PC-9 (cell line): ENCODE measurements around the gene RBM38. TPM values are rescaled to one million over a fixed set of nuclear protein-coding genes. Genes with fewer than 3 reads are reported as not detected.

Source experiments
- BruUV-seq: library from RNA; stranded (reverse); fragments of 400-500 nt; replicated peaks from 2 replicates; lab custom pipeline; 2021; lab: Mats Ljungman, UMichigan
- CTCF ChIA-PET: fragments of 300-600 bp; sonication (Branson Sonifier 250); formaldehyde crosslinking; loops from one replicate; lab custom pipeline; 2022; ENCODE audit warnings: antibody characterized with exemption; lab: Charles Lee
- POLR2A ChIA-PET: fragments of 300-600 bp; sonication (Branson Sonifier 250); formaldehyde crosslinking; loops from one replicate; lab custom pipeline; 2022; ENCODE audit warnings: antibody characterized with exemption; ENCODE audit not compliant: unreplicated experiment; lab: Charles Lee
- DNase-seq, 2 experiments: peaks; one replicate each; pipeline versions ENCODE4 v3.0.0 to v3.0.0-alpha.2; 2015 to 2022; ENCODE audit warnings: mixed read lengths in 1 of 2
- H2AFZ ChIP-seq: fragments of 200-600 bp; sonication (generic); 2 replicates; pipeline ENCODE4 v1.8.1; 2017; ENCODE audit warnings: antibody characterized with exemption
- H3F3A ChIP-seq: fragments of 200-600 bp; sonication (generic); 2 replicates; pipeline ENCODE4 v1.8.1; 2017; ENCODE audit warnings: antibody characterized with exemption, mild to moderate bottlenecking, low read depth; ENCODE audit not compliant: insufficient read depth
- H3K27ac ChIP-seq: fragments of 200-600 bp; sonication (generic); 2 replicates; pipeline ENCODE4 v1.6.1; 2016; ENCODE audit warnings: mixed run types
- H3K27me3 ChIP-seq: fragments of 200-600 bp; sonication (generic); 2 replicates; pipeline ENCODE4 v1.6.1; 2016; ENCODE audit warnings: low read depth, mixed run types; ENCODE audit not compliant: insufficient read depth
- H3K36me3 ChIP-seq: fragments of 200-600 bp; sonication (generic); 2 replicates; pipeline ENCODE4 v1.6.1; 2016; ENCODE audit warnings: low read depth, mixed run types
- H3K4me1 ChIP-seq: fragments of 200-600 bp; sonication (generic); replicated peaks from 2 replicates; pipeline ENCODE4 v1.6.1; 2016; ENCODE audit warnings: mixed run types; ENCODE audit not compliant: insufficient read depth
- H3K4me2 ChIP-seq: fragments of 200-600 bp; sonication (generic); 2 replicates; pipeline ENCODE4 v1.6.1; 2017; ENCODE audit warnings: mixed run types
- H3K4me3 ChIP-seq: fragments of 200-600 bp; sonication (generic); 2 replicates; pipeline ENCODE4 v1.6.1; 2016; ENCODE audit warnings: mixed run types
- H3K79me2 ChIP-seq: fragments of 200-600 bp; sonication (generic); 2 replicates; pipeline ENCODE4 v1.6.1; 2017; ENCODE audit warnings: low read depth, mixed run types
- H3K9me2 ChIP-seq: fragments of 200-600 bp; sonication (generic); 2 replicates; pipeline ENCODE4 v1.8.1; 2017; ENCODE audit warnings: mild to moderate bottlenecking; ENCODE audit not compliant: insufficient read depth
- H3K9me3 ChIP-seq: fragments of 200-600 bp; sonication (generic); 2 replicates; pipeline ENCODE4 v1.8.1; 2016; ENCODE audit warnings: low read depth; ENCODE audit not compliant: insufficient read depth
- H4K20me1 ChIP-seq: fragments of 200-600 bp; sonication (generic); 2 replicates; pipeline ENCODE4 v1.8.1; 2017; ENCODE audit not compliant: insufficient read depth
- EZH2 ChIP-seq: fragments of 200-600 bp; sonication (generic); IDR thresholded peaks from 2 replicates; pipeline ENCODE4 v1.8.0; 2017; ENCODE audit warnings: antibody characterized with exemption, low read depth
- intact Hi-C: fragments of 100-400 bp; cut with micrococcal nuclease; formaldehyde crosslinking; loops from one replicate; pipeline ENCODE4 v1.10.0; 2022; ENCODE audit not compliant: unreplicated experiment
- total RNA-seq: library from RNA; stranded (reverse); gene quantifications from 2 replicates; pipeline ENCODE4 v1.2.3, GENCODE V29; 2021
- TF ChIP-seq, protein P1 (sequence below): fragments of 200-600 bp; sonication (generic); conservative IDR thresholded peaks from 2 replicates; pipeline ENCODE4 v1.6.1; 2017; ENCODE audit warnings: mixed run types, antibody characterized with exemption, mild to moderate bottlenecking, moderate library complexity

Gene RBM38
- total RNA-seq, 1 experiment from 2014 or later = 25.6 TPM

DNA sequence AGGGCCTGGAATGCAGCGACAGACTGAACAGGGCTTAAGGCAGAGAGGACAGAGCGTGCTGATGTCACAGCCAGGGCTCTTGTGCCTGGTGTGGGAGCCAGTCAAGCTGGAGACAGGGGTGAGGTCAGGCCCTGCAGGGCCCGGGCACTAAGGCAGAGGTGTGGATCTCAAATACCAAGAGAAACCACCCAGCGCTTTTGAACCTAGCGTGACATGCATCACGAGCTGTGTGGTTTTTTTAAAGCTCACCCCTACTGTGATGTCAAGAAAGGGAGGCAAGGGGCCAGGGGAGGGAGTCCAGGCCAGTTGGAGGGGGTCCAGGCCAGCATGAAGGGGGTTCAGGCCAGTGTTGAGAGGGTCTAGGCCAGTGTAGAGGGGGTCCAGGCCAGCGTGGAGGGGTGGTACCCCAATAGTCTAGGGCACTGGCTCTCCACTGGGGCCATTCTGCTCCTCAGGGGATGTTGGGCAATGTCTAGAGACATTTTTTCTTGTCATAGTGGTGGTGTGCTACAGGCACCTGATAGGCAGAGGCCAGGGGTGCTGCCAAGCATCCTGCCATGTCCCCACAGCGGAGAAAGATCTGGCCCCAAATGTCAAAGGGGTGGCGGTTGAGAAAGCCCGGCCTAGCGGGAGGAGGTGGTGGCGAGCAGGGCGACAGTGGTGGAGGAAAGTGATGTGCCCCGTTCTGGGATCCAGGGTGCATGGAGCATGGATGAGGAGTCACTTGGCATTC, 42.6 kb downstream of the RBM38 start:
- Histone ChIP-seq H3K9me3 (no peaks in the 10 kb centered on the region), H3K4me2 (no peak overlapping the region), H3K9me2 (no peaks in the 10 kb centered on the region), H3K4me1 (peaks cover 49% of the 10 kb centered on the region), H2AFZ (no peak overlapping the region), H3K27ac (no peak overlapping the region), H3K79me2 (no peaks in the 10 kb centered on the region), H4K20me1 (no peaks in the 10 kb centered on the region), H3K4me3 (no peak overlapping the region), H3K27me3 (no peaks in the 10 kb centered on the region), H3F3A (peaks cover 19% of the 10 kb centered on the region; the same call in 1 of the 2 replicates), H3K36me3 (no peaks in the 10 kb centered on the region)
- TF ChIP-seq, protein P1, sequence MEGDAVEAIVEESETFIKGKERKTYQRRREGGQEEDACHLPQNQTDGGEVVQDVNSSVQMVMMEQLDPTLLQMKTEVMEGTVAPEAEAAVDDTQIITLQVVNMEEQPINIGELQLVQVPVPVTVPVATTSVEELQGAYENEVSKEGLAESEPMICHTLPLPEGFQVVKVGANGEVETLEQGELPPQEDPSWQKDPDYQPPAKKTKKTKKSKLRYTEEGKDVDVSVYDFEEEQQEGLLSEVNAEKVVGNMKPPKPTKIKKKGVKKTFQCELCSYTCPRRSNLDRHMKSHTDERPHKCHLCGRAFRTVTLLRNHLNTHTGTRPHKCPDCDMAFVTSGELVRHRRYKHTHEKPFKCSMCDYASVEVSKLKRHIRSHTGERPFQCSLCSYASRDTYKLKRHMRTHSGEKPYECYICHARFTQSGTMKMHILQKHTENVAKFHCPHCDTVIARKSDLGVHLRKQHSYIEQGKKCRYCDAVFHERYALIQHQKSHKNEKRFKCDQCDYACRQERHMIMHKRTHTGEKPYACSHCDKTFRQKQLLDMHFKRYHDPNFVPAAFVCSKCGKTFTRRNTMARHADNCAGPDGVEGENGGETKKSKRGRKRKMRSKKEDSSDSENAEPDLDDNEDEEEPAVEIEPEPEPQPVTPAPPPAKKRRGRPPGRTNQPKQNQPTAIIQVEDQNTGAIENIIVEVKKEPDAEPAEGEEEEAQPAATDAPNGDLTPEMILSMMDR = no peak
- no peak for TF ChIP-seq EZH2
- no peak for DNase-seq
- CTCF ChIA-PET = no interaction called here
- intact Hi-C loops = loop anchor here (2.0 to 10.0 kb wide), 3 partner anchors 41 to 261 kb away; no protein-coding TSS in a partner anchor
- POLR2A ChIA-PET = no interaction called here
- BruUV-seq = no TSS peak

DNA sequence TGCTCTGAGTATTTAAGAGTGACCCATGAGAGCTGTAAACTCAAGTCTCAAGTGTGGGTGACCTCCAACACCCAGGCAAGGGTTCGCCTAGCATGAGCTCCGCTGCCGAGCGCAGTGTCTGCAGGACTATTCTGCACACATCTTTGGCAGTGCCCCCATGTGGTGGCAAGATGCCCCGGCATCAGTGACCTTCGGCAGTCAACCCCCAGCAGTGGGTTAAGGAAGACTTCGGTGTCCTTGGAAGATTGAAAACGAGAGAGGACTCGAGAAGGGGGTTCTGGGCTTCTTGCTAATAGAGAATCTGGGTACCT, 43.1 kb downstream of the RBM38 start:
- BruUV-seq = no TSS peak
- intact Hi-C loops = loop anchor here (2.0 to 10.0 kb wide), 3 partner anchors 42 to 260 kb away; no protein-coding TSS in a partner anchor
- Histone ChIP-seq H3K4me2 (no peak overlapping the region), H3K9me2 (no peaks in the 10 kb centered on the region), H3K4me1 (peaks cover 49% of the 10 kb centered on the region), H2AFZ (no peak overlapping the region), H3K4me3 (no peak overlapping the region), H3K27me3 (no peaks in the 10 kb centered on the region), H3K27ac (no peak overlapping the region), H3K36me3 (no peaks in the 10 kb centered on the region), H3K79me2 (no peaks in the 10 kb centered on the region), H4K20me1 (no peaks in the 10 kb centered on the region), H3K9me3 (no peaks in the 10 kb centered on the region), H3F3A (peaks cover 19% of the 10 kb centered on the region; the same call in 1 of the 2 replicates)
- POLR2A ChIA-PET = no interaction called here
- DNase-seq = no peak
- no peak for TF ChIP-seq EZH2
- TF ChIP-seq, protein P1 = no peak; the same call in 1 of the 2 replicates
- CTCF ChIA-PET = no interaction called here

DNA sequence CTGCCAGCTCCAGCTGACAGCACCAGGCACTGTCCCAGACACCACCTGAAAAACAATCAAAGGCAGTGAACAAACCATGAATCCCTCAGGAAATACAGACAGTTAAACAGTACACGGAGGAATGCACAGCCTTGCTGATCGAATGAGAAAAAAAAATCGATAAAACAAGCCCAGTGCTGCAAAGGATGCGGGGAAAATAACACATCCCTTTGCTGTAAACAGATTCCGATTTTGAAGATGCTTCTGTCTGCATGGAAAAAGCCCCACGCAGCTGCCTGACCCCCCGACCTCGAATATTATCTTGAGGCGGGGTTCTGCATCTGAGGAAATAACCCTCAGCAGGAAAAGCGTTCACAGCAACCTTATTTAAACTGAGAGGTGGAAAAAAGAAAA, 43.9 kb downstream of the RBM38 start:
- Histone ChIP-seq H3K9me2 (no peaks in the 10 kb centered on the region), H3K27ac (no peak overlapping the region), H3F3A (peaks cover 26% of the 10 kb centered on the region; the same call in 1 of the 2 replicates), H3K79me2 (no peaks in the 10 kb centered on the region), H3K27me3 (no peaks in the 10 kb centered on the region), H2AFZ (no peak overlapping the region), H4K20me1 (no peaks in the 10 kb centered on the region), H3K36me3 (no peaks in the 10 kb centered on the region), H3K4me3 (no peak overlapping the region), H3K4me1 (peaks cover 54% of the 10 kb centered on the region), H3K4me2 (peak overlapping the region; percentile 57), H3K9me3 (no peaks in the 10 kb centered on the region)
- DNase-seq = no peak
- TF ChIP-seq EZH2 = no peak
- TF ChIP-seq, protein P1 = no peak
- BruUV-seq = no TSS peak
- intact Hi-C loops = loop anchor here (2.0 to 10.0 kb wide), 5 partner anchors 37 to 648 kb away; no protein-coding TSS in a partner anchor
- ChIA-PET POLR2A (interaction anchor here (0.5 to 0.8 kb wide), 3 partner anchors 41 to 704 kb away, joined by 3 read pairs; partner anchors contain the start of gene RBM38), CTCF (no interaction called here)
